HepG2 (cell line): ENCODE results near the gene LINGO3. TPM values are rescaled to one million over a fixed set of nuclear protein-coding genes. Genes with fewer than 3 reads are reported as not detected.

Source experiments
- ARNT ChIP-seq: fragments of 450-650 bp; IDR thresholded peaks from 2 replicates; pipeline ENCODE4 v1.6.1; 2017
- ATRX ChIP-seq: sonication (generic); formaldehyde crosslinking; IDR thresholded peaks from 2 replicates; pipeline ENCODE4 v1.4.0; 2020; ENCODE audit warnings: missing genetic modification reagents, borderline replicate concordance
- CBX1 ChIP-seq: IDR thresholded peaks from one replicate; pipeline ENCODE4 v1.6.1; 2016; ENCODE audit warnings: antibody characterized with exemption, low read depth
- DMAP1 ChIP-seq: IDR thresholded peaks from 2 replicates; pipeline ENCODE4 v1.6.1; 2016
- HOXA3 ChIP-seq: sonication (generic); formaldehyde crosslinking; IDR thresholded peaks from 2 replicates; pipeline ENCODE4 v1.5.0; 2020; ENCODE audit warnings: missing genetic modification reagents
- RAD51 ChIP-seq: fragments of 450-650 bp; IDR thresholded peaks from 2 replicates; pipeline ENCODE4 v1.6.1; 2016; ENCODE audit warnings: borderline replicate concordance
- U2AF1 ChIP-seq: fragments of 200-400 bp; formaldehyde crosslinking; optimal IDR thresholded peaks from 2 replicates; pipeline ENCODE3; 2017; ENCODE audit warnings: mild to moderate bottlenecking, low read depth, low read length
- ZFP62 ChIP-seq: sonication (generic); formaldehyde crosslinking; IDR thresholded peaks from 2 replicates; pipeline ENCODE4 v1.4.0; 2020; ENCODE audit warnings: missing genetic modification reagents
- ZNF547 ChIP-seq: sonication (generic); formaldehyde crosslinking; IDR thresholded peaks from 2 replicates; pipeline ENCODE4 v1.5.1; 2020; ENCODE audit warnings: mild to moderate bottlenecking, missing genetic modification reagents
- ZNF549 ChIP-seq: sonication (generic); formaldehyde crosslinking; IDR thresholded peaks from 2 replicates; pipeline ENCODE4 v1.5.0; 2020; ENCODE audit warnings: missing genetic modification reagents
- ZNF660 ChIP-seq: sonication (generic); formaldehyde crosslinking; IDR thresholded peaks from 2 replicates; pipeline ENCODE4 v1.5.1; 2020; ENCODE audit warnings: mild to moderate bottlenecking, low read depth, missing genetic modification reagents, borderline replicate concordance
- polyA plus RNA-seq, 8 experiments: library from polyadenylated mRNA; depleted of rRNA in 3 of 8; stranded (reverse) in 7 of 8; unstranded in 1 of 8; fragments of >200 nt; fragmentation: Illumina TruSeq in 4 of 8; extraction: Trizol in 4 of 8; gene quantifications; 2 replicates each; pipeline versions ENCODE4 v1.2.1 to v1.2.3, GENCODE V29; 2011 to 2016; ENCODE audit warnings: low read depth in 4 of 8, missing spikeins in 1 of 8, mixed read lengths in 1 of 8; ENCODE audit not compliant: insufficient read depth in 1 of 8
- total RNA-seq, 5 experiments: library from RNA; depleted of rRNA; stranded (reverse); fragments of >200 nt; fragmentation: Illumina TruSeq; extraction: Trizol; gene quantifications; 2 replicates each; pipeline ENCODE4 v1.2.3, GENCODE V29; 2016; ENCODE audit warnings: low read depth in 1 of 5
- TF ChIP-seq, protein P1 (sequence below): sonication (generic); formaldehyde crosslinking; IDR thresholded peaks from 2 replicates; pipeline ENCODE4 v1.4.0; 2020; ENCODE audit warnings: missing genetic modification reagents
- TF ChIP-seq, protein P2 (sequence below), 2 experiments: sonication (generic) in 1 of 2; formaldehyde crosslinking in 1 of 2; IDR thresholded peaks; 2 replicates each; pipeline versions ENCODE4 v1.5.1 to v1.6.1; 2011 to 2020; ENCODE audit warnings: borderline replicate concordance in 1 of 2, low read depth in 1 of 2, low read length in 1 of 2, mild to moderate bottlenecking in 1 of 2, missing genetic modification reagents in 1 of 2, moderate library complexity in 1 of 2
- TF ChIP-seq, protein P3 (sequence below), 2 experiments: sonication (generic) in 1 of 2; formaldehyde crosslinking in 1 of 2; IDR thresholded peaks; 2 replicates each; pipeline versions ENCODE4 v1.6.1 to v1.9.0; 2014 to 2022; ENCODE audit warnings: antibody characterized with exemption in 1 of 2, borderline replicate concordance in 1 of 2, inconsistent platforms in 1 of 2, low read depth in 1 of 2, missing genetic modification reagents in 1 of 2

LINGO3 gene
- total and polyA plus RNA-seq, 2 of the 13 experiments (the other 11 are each of a cell fraction or from before 2014, with no cell fraction given) = not detected

DNA sequence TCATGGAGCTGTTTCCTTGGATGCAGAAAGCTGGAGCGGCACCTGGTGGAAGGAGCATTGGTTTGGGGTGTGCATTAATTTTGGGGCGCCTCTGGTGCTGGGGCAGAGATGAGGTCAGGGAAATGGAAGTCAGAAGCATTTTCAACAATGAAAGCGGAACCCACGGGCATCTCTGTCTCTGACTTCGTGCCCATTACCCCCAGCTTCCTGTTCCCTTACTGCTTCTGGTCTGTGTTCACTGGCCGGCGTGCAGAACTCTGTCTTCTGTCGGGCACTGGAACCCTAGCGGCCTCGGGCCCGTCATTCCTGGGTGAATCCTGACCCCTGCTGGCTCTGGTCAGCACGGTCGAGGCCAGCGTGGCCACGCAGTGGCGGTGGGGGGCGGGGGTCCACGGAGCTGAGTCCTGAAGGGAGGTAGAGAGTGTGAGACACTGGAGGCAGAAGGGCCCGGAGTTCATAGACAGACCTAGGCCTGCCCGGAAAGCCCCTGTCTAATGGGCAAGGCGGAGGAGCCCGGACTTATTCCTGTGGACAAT is 7.9 kb upstream of the LINGO3 start (continued):
- TF ChIP-seq, protein P1, sequence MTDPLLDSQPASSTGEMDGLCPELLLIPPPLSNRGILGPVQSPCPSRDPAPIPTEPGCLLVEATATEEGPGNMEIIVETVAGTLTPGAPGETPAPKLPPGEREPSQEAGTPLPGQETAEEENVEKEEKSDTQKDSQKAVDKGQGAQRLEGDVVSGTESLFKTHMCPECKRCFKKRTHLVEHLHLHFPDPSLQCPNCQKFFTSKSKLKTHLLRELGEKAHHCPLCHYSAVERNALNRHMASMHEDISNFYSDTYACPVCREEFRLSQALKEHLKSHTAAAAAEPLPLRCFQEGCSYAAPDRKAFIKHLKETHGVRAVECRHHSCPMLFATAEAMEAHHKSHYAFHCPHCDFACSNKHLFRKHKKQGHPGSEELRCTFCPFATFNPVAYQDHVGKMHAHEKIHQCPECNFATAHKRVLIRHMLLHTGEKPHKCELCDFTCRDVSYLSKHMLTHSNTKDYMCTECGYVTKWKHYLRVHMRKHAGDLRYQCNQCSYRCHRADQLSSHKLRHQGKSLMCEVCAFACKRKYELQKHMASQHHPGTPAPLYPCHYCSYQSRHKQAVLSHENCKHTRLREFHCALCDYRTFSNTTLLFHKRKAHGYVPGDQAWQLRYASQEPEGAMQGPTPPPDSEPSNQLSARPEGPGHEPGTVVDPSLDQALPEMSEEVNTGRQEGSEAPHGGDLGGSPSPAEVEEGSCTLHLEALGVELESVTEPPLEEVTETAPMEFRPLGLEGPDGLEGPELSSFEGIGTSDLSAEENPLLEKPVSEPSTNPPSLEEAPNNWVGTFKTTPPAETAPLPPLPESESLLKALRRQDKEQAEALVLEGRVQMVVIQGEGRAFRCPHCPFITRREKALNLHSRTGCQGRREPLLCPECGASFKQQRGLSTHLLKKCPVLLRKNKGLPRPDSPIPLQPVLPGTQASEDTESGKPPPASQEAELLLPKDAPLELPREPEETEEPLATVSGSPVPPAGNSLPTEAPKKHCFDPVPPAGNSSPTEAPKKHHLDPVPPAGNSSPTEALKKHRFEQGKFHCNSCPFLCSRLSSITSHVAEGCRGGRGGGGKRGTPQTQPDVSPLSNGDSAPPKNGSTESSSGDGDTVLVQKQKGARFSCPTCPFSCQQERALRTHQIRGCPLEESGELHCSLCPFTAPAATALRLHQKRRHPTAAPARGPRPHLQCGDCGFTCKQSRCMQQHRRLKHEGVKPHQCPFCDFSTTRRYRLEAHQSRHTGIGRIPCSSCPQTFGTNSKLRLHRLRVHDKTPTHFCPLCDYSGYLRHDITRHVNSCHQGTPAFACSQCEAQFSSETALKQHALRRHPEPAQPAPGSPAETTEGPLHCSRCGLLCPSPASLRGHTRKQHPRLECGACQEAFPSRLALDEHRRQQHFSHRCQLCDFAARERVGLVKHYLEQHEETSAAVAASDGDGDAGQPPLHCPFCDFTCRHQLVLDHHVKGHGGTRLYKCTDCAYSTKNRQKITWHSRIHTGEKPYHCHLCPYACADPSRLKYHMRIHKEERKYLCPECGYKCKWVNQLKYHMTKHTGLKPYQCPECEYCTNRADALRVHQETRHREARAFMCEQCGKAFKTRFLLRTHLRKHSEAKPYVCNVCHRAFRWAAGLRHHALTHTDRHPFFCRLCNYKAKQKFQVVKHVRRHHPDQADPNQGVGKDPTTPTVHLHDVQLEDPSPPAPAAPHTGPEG (CRISPR knock-in tag) = no peak
- TF ChIP-seq, protein P2, sequence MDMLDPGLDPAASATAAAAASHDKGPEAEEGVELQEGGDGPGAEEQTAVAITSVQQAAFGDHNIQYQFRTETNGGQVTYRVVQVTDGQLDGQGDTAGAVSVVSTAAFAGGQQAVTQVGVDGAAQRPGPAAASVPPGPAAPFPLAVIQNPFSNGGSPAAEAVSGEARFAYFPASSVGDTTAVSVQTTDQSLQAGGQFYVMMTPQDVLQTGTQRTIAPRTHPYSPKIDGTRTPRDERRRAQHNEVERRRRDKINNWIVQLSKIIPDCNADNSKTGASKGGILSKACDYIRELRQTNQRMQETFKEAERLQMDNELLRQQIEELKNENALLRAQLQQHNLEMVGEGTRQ (IDR thresholded peaks at IDR 0.05; ENCODE audit: low read depth, low read length) = no peak
- TF ChIP-seq, protein P2 (CRISPR knock-in tag; IDR thresholded peaks at IDR 0.05; ENCODE audit: borderline replicate concordance) = no peak
- TF ChIP-seq ZNF549 (CRISPR knock-in tag) (no peak), ZNF660 (CRISPR knock-in tag) (no peak), U2AF1 (peak; percentile 58), RAD51 (no peak), HOXA3 (CRISPR knock-in tag) (no peak), ARNT (no peak), CBX1 (no peak), ATRX (no peak), ZFP62 (CRISPR knock-in tag) (no peak), DMAP1 (CRISPR knock-in tag) (no peak; the same call in 1 of the 2 replicates), ZNF547 (CRISPR knock-in tag) (peak; percentile 66)
- TF ChIP-seq, protein P3, sequence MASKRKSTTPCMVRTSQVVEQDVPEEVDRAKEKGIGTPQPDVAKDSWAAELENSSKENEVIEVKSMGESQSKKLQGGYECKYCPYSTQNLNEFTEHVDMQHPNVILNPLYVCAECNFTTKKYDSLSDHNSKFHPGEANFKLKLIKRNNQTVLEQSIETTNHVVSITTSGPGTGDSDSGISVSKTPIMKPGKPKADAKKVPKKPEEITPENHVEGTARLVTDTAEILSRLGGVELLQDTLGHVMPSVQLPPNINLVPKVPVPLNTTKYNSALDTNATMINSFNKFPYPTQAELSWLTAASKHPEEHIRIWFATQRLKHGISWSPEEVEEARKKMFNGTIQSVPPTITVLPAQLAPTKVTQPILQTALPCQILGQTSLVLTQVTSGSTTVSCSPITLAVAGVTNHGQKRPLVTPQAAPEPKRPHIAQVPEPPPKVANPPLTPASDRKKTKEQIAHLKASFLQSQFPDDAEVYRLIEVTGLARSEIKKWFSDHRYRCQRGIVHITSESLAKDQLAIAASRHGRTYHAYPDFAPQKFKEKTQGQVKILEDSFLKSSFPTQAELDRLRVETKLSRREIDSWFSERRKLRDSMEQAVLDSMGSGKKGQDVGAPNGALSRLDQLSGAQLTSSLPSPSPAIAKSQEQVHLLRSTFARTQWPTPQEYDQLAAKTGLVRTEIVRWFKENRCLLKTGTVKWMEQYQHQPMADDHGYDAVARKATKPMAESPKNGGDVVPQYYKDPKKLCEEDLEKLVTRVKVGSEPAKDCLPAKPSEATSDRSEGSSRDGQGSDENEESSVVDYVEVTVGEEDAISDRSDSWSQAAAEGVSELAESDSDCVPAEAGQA (IDR thresholded peaks at IDR 0.05; ENCODE audit: low read depth) = 0 out of 2 replicates have a peak, but pooled peaks have one; percentile 29
- TF ChIP-seq, protein P3 (CRISPR knock-in tag; IDR thresholded peaks at IDR 0.05; ENCODE audit: borderline replicate concordance) = no peak
